Sigmoid colon (tissue), 7 donors: Measurements from ENCODE around the gene SATL1. TPM values are rescaled to one million over a fixed set of nuclear protein-coding genes. Genes with fewer than 3 reads are reported as not detected.
A peak's percentile ranks its signal among the peaks of the same experiment; 100 is the strongest.

ENCODE experiments used
- DNase-seq: peaks from one replicate; pipeline ENCODE4 v3.0.0-alpha.2; 2019
- H3K27ac ChIP-seq, 4 donors: fragments of 200-600 bp; sonication (generic); one replicate each; pipeline ENCODE4 v1.5.1; 2016 to 2019; ENCODE audit warnings: mild to moderate bottlenecking in 1 of 4
- H3K27me3 ChIP-seq, 3 donors: fragments of 200-600 bp; sonication (generic); one replicate each; pipeline ENCODE4 v1.5.1; 2019; ENCODE audit warnings: mild to moderate bottlenecking in 1 of 3
- H3K36me3 ChIP-seq, 4 donors: fragments of 200-600 bp; sonication (generic); one replicate each; pipeline ENCODE4 v1.5.1; 2016 to 2019
- H3K4me1 ChIP-seq, 4 donors: fragments of 200-600 bp; sonication (generic); one replicate each; pipeline ENCODE4 v1.5.1; 2017 to 2019
- H3K4me3 ChIP-seq, 4 donors: fragments of 200-600 bp; sonication (generic); one replicate each; pipeline ENCODE4 v1.5.1; 2017 to 2019; ENCODE audit warnings: mild to moderate bottlenecking in 2 of 4, moderate library complexity in 1 of 4
- H3K9me3 ChIP-seq, 4 donors: fragments of 200-600 bp in 3 of 4; sonication (generic) in 3 of 4; one replicate each; pipeline versions ENCODE4 v1.5.1 to v1.6.1; 2013 to 2019
- EP300 ChIP-seq, 4 donors: sonication (generic); formaldehyde crosslinking; IDR thresholded peaks; one replicate each; pipeline ENCODE4 v1.6.1; 2017; ENCODE audit warnings: antibody characterized with exemption in 4 of 4
- POLR2A ChIP-seq, 2 donors: fragments of 450-650 bp; IDR thresholded peaks; one replicate each; pipeline ENCODE4 v1.6.1; 2016; ENCODE audit warnings: antibody characterized with exemption in 2 of 2, mild to moderate bottlenecking in 2 of 2, moderate library complexity in 2 of 2
- POLR2AphosphoS5 ChIP-seq, 4 donors: sonication (generic); formaldehyde crosslinking; IDR thresholded peaks; one replicate each; pipeline ENCODE4 v1.6.1; 2017; ENCODE audit warnings: antibody characterized with exemption in 4 of 4
- WGBS, 2 donors: extraction: QIAGEN DNeasy Blood & Tissue Kit; methylation state at CpG; one replicate each; pipeline ENCODE4 v1.1.7; 2013; 5-methylcytosine and 5-hydroxymethylcytosine counted together
- intact Hi-C: fragments of 100-400 bp; cut with DNase I; formaldehyde crosslinking; loops from one replicate; pipeline ENCODE4 v1.15.1; 2023
- polyA plus RNA-seq, 3 donors: library from polyadenylated mRNA; stranded (reverse); fragments of 200-250 nt; gene quantifications; one replicate each; pipeline ENCODE4 v1.2.3, GENCODE V29; 2013
- total RNA-seq, 4 donors: library from RNA; depleted of rRNA; stranded (reverse); fragments of >200 nt; gene quantifications; one replicate each; pipeline ENCODE4 v1.1.0, GENCODE V29; 2016
- TF ChIP-seq, protein P1 (sequence below), 4 experiments: fragments of 450-650 bp in 3 of 4; fragments of 200-600 bp in 1 of 4; IDR thresholded peaks; one replicate each; pipeline ENCODE4 v1.5.1; 2016 to 2019; ENCODE audit warnings: antibody characterized with exemption in 4 of 4, mild to moderate bottlenecking in 3 of 4, moderate library complexity in 2 of 4
- donor health status: healthy with polysubstance abuse.
- donor health status: Bipolar disorder and iron deficiency.
- donor health status: healthy.

SATL1 gene
- total and polyA plus RNA-seq, 7 donors, result not detected

DNA sequence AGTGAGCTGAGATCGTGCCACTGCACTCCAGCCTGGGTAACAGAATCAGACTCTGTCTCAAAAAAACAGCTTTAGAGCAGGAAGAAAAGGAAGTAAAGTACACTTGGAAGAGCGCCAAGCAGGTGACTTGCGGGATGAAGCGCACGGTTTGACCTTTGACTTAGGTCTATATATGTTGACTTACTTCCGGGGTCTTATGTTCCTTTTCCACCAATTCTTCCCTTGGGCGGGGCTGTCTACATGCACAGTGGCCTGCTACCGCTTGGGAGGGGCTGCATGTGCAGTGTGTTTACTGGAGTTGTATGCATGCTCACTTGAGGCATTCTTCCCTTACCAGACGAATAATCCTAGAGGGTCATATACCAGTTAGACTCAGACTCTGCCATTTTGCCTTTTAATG lies 131.3 kb downstream of the SATL1 start:
- WGBS, 2 donors, result 9 to 50% methylated on average over 9 of the region's 9 CpGs
- Histone ChIP-seq H3K27me3 (no peaks in the 10 kb centered on the region), H3K36me3 (no peaks in the 10 kb centered on the region), H3K27ac (no peak overlapping the region), H3K4me1 (no peaks in the 10 kb centered on the region), H3K4me3 (no peak overlapping the region), H3K9me3 (no peaks in the 10 kb centered on the region)
- DNase-seq, result no peak
- intact Hi-C loops, result loop anchor here (5.0 kb wide), 1 partner anchor 430 kb away; no protein-coding TSS in a partner anchor
- no peak for TF ChIP-seq POLR2A (IDR thresholded peaks at IDR 0.05)
- TF ChIP-seq EP300 (IDR thresholded peaks at IDR 0.05), result no peak
- TF ChIP-seq, protein P1, sequence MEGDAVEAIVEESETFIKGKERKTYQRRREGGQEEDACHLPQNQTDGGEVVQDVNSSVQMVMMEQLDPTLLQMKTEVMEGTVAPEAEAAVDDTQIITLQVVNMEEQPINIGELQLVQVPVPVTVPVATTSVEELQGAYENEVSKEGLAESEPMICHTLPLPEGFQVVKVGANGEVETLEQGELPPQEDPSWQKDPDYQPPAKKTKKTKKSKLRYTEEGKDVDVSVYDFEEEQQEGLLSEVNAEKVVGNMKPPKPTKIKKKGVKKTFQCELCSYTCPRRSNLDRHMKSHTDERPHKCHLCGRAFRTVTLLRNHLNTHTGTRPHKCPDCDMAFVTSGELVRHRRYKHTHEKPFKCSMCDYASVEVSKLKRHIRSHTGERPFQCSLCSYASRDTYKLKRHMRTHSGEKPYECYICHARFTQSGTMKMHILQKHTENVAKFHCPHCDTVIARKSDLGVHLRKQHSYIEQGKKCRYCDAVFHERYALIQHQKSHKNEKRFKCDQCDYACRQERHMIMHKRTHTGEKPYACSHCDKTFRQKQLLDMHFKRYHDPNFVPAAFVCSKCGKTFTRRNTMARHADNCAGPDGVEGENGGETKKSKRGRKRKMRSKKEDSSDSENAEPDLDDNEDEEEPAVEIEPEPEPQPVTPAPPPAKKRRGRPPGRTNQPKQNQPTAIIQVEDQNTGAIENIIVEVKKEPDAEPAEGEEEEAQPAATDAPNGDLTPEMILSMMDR (IDR thresholded peaks at IDR 0.05), result no peak
- no peak for TF ChIP-seq POLR2AphosphoS5 (IDR thresholded peaks at IDR 0.05)

DNA sequence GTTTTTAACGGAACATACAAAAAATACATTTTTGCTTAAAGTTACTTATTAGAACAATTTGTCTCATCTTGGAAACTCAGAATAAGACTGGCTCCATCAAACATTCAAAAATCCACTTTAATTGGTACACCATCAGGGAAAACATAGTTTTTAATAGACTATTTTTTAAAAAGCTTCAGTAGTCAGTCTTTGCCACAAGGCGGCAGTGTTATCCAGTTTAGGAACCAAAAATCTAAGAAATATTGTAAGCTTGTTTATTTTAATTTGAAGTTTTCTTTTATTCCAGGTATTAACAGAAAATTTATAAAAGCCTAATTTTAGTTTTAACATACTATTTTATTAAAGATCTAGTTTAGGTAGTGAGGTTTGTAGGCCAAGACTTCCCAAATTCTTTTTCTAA lies 132.2 kb downstream of the SATL1 start:
- H3K27ac ChIP-seq, result no peak overlapping the region
- H3K9me3 ChIP-seq, result no peaks in the 10 kb centered on the region
- no peaks in the 10 kb centered on the region for H3K4me1 ChIP-seq
- intact Hi-C loops, result loop anchor here (5.0 kb wide), 1 partner anchor 431 kb away; no protein-coding TSS in a partner anchor
- WGBS, 2 donors, result 43 to 44% methylated on average over 2 of the region's 2 CpGs
- no peak overlapping the region for H3K4me3 ChIP-seq
- TF ChIP-seq, protein P1 (IDR thresholded peaks at IDR 0.05), result peak in 3 of 4 experiments; percentile 12 to 43 (median 26)
- TF ChIP-seq POLR2AphosphoS5 (IDR thresholded peaks at IDR 0.05), result no peak
- TF ChIP-seq EP300 (IDR thresholded peaks at IDR 0.05), result no peak
- no peak for TF ChIP-seq POLR2A (IDR thresholded peaks at IDR 0.05)
- no peak for DNase-seq
- H3K27me3 ChIP-seq, result no peaks in the 10 kb centered on the region
- H3K36me3 ChIP-seq, result no peaks in the 10 kb centered on the region

DNA sequence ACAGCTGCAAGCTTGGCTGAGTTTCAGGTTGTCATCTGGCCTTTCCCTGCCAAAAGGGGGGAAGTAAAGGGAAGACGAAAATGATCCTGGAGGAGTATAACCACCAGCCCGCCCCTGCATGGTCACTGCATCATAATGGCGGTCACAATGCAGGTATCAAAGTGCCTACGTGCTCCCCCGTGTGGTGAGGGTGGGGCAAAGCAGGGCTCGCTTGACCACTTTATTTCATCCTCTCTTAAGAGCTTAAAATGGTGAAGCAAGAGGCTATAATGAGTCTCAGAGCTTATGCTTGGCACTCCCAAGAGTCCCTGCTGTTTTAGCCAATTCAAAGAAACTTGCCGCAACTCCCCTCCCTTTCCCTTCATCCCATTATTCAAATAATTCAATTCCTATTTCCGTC lies 134.3 kb downstream of the SATL1 start:
- Histone ChIP-seq H3K4me3 (no peak overlapping the region), H3K9me3 (no peaks in the 10 kb centered on the region), H3K27me3 (no peaks in the 10 kb centered on the region), H3K36me3 (no peaks in the 10 kb centered on the region), H3K27ac (no peak overlapping the region), H3K4me1 (no peaks in the 10 kb centered on the region)
- WGBS, 2 donors, result 75 to 79% methylated on average over 8 of the region's 8 CpGs
- DNase-seq, result no peak
- TF ChIP-seq EP300 (IDR thresholded peaks at IDR 0.05), result no peak
- TF ChIP-seq, protein P1 (IDR thresholded peaks at IDR 0.05), result no peak
- no peak for TF ChIP-seq POLR2AphosphoS5 (IDR thresholded peaks at IDR 0.05)
- no peak for TF ChIP-seq POLR2A (IDR thresholded peaks at IDR 0.05)
- intact Hi-C loops, result no loop called here

DNA sequence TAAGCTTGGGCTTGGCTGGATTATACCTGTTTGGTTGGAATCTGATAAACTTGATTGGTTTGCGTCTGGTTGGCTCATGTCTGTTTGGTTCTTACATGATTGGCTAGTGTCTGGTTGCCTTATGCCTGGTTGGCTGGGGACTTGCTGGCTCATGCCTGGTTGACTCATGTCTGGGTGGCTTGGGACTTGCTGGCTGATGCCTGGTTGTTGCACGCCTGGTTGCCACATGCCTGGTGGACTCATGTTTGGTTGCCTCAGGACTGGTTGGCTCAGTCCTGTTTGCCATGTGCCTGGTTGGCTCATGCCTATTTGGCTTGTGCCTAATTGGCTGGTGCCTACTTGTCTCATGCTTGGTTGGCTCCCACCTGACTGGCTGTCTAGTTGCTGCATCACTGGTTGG lies 135.4 kb downstream of the SATL1 start:
- no peak for DNase-seq
- H3K4me3 ChIP-seq, result no peak overlapping the region
- H3K9me3 ChIP-seq, result no peaks in the 10 kb centered on the region
- WGBS, 2 donors, result 95 to 96% methylated on average over 2 of the region's 2 CpGs
- intact Hi-C loops, result no loop called here
- TF ChIP-seq POLR2AphosphoS5 (IDR thresholded peaks at IDR 0.05), result no peak
- no peak overlapping the region for H3K27ac ChIP-seq
- no peaks in the 10 kb centered on the region for H3K4me1 ChIP-seq
- no peaks in the 10 kb centered on the region for H3K36me3 ChIP-seq
- no peaks in the 10 kb centered on the region for H3K27me3 ChIP-seq

DNA sequence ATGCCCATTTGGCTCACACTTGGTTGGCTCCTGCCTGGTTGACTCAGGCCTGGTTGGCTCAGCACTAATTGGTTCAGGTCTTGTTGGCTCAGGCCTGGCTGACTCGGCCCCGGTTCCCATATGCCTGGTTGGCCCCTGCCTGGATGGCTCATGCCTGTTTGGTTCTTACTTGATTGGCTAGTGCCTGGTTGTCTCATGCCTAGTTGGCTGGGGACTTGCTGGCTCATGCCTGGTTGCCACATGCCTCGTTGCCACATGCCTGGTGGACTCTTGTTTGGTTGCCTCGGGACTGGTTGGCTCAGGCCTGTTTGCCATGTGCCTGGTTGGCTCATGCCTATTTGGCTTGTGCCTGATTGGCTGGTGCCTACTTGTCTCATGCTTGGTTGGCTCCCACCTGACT lies 136.2 kb downstream of the SATL1 start:
- intact Hi-C loops, result no loop called here
- whole genome bisulfite sequencing, 2 donors, result 94% methylated on average over 4 of the region's 4 CpGs

More for the DNA sequence above, 136.2 kb downstream of the SATL1 start:
- no peak for TF ChIP-seq POLR2A (IDR thresholded peaks at IDR 0.05)
- no peak for TF ChIP-seq POLR2AphosphoS5 (IDR thresholded peaks at IDR 0.05)
- no peak for TF ChIP-seq EP300 (IDR thresholded peaks at IDR 0.05)
- TF ChIP-seq, protein P1 (IDR thresholded peaks at IDR 0.05), result no peak
- H3K27me3 ChIP-seq, result no peaks in the 10 kb centered on the region
- no peak overlapping the region for H3K4me3 ChIP-seq
- no peaks in the 10 kb centered on the region for H3K4me1 ChIP-seq
- no peak for DNase-seq
- no peaks in the 10 kb centered on the region for H3K9me3 ChIP-seq
- no peaks in the 10 kb centered on the region for H3K36me3 ChIP-seq
- H3K27ac ChIP-seq, result no peak overlapping the region
